ENCODE results near the gene HTR3C. TPM values are rescaled to one million over a fixed set of nuclear protein-coding genes. Genes with fewer than 3 reads are reported as not detected.

Gene HTR3C
- total RNA-seq, 1 donor from 2014 or later = not detected

- H3K27ac Mint-ChIP-seq (ENCODE audit: unreplicated experiment) = peak within 1 kb of the TSS; percentile 44
- TF ChIP-seq CTCF (IDR thresholded peaks at IDR 0.05) = no peak
- peaks cover 9% of the 10 kb centered on the region for H3K27me3 Mint-ChIP-seq (ENCODE audit: unreplicated experiment)
- DNase-seq (ENCODE audit: extremely low spot score, unreplicated experiment) = no peak
- peaks cover 5% of the 10 kb centered on the region for H3K9me3 Mint-ChIP-seq (ENCODE audit: unreplicated experiment)
- H3K4me1 Mint-ChIP-seq (ENCODE audit: unreplicated experiment) = peaks cover 16% of the 10 kb centered on the region
- no peaks in the 10 kb centered on the region for H3K36me3 Mint-ChIP-seq (ENCODE audit: unreplicated experiment)
- no peak within 1 kb of the TSS for H3K4me3 Mint-ChIP-seq (ENCODE audit: unreplicated experiment)
Observed at GRCh38 chr3:184096811-184097383, 44.0 kb downstream of the HTR3C start, which contains the start of gene HTR3E. HTR3E (plus strand) TSS chr3:184097064; CDS start chr3:184097530, 466 bp downstream.

- TF ChIP-seq CTCF (IDR thresholded peaks at IDR 0.05) = no peak
- Mint-ChIP-seq H3K36me3 (ENCODE audit: unreplicated experiment) (no peaks in the 10 kb centered on the region), H3K27me3 (ENCODE audit: unreplicated experiment) (peaks cover 9% of the 10 kb centered on the region), H3K4me1 (ENCODE audit: unreplicated experiment) (peaks cover 16% of the 10 kb centered on the region), H3K27ac (ENCODE audit: unreplicated experiment) (no peak overlapping the region), H3K4me3 (ENCODE audit: unreplicated experiment) (no peak overlapping the region), H3K9me3 (ENCODE audit: unreplicated experiment) (peaks cover 5% of the 10 kb centered on the region)
- DNase-seq (ENCODE audit: extremely low spot score, unreplicated experiment) = no peak
Observed at GRCh38 chr3:184097556-184097955, 44.7 kb downstream of the HTR3C start.

GRCh38 chr3:184099806-184100686 lies 47.2 kb downstream of the HTR3C start:
- no peak for DNase-seq (ENCODE audit: extremely low spot score, unreplicated experiment)
- no peak for TF ChIP-seq CTCF (IDR thresholded peaks at IDR 0.05)
- Mint-ChIP-seq H3K9me3 (ENCODE audit: unreplicated experiment) (no peaks in the 10 kb centered on the region), H3K4me1 (ENCODE audit: unreplicated experiment) (peaks cover 16% of the 10 kb centered on the region), H3K4me3 (ENCODE audit: unreplicated experiment) (no peak overlapping the region), H3K36me3 (ENCODE audit: unreplicated experiment) (no peaks in the 10 kb centered on the region), H3K27me3 (ENCODE audit: unreplicated experiment) (peaks cover 14% of the 10 kb centered on the region), H3K27ac (ENCODE audit: unreplicated experiment) (no peak overlapping the region)

Other genes with a start within 250 kb of the HTR3C start
- gene MAP6D1, start 227.5 kb upstream of the HTR3C start, total RNA-seq = 4.2 and 4.6 TPM in 2 replicates
- gene PARL, start 168.2 kb upstream of the HTR3C start, total RNA-seq = 45.5 and 52.3 TPM in 2 replicates
- gene ABCC5, start 35.2 kb upstream of the HTR3C start, total RNA-seq = 39.0 and 39.9 TPM in 2 replicates
- gene HTR3D, start 21.3 kb upstream of the HTR3C start, total RNA-seq = not detected in 2 replicates
- not detected in 2 replicates for gene HTR3E, start 44.0 kb downstream of the HTR3C start, total RNA-seq
- gene EIF2B5, start 82.3 kb downstream of the HTR3C start, total RNA-seq = 30.3 and 30.4 TPM in 2 replicates
- 110 and 121 TPM in 2 replicates for gene DVL3, start 102.3 kb downstream of the HTR3C start, total RNA-seq
- 398 and 419 TPM in 2 replicates for gene AP2M1, start 121.8 kb downstream of the HTR3C start, total RNA-seq
- 60.5 and 69.5 TPM in 2 replicates for gene ABCF3, start 133.2 kb downstream of the HTR3C start, total RNA-seq
- 0.11 TPM in 1 of 2 replicates, not detected in the other for gene VWA5B2, start 176.5 kb downstream of the HTR3C start, total RNA-seq
- 38.2 and 40.7 TPM in 2 replicates for gene ALG3, start 195.9 kb downstream of the HTR3C start, total RNA-seq
- 3.9 and 4.5 TPM in 2 replicates for gene EEF1AKMT4, start 196.6 kb downstream of the HTR3C start, total RNA-seq
- 1.8 and 2.0 TPM in 2 replicates for gene CAMK2N2, start 208.5 kb downstream of the HTR3C start, total RNA-seq
- not detected in 2 replicates for gene ECE2, start 223.0 kb downstream of the HTR3C start, total RNA-seq
- gene PSMD2, start 246.2 kb downstream of the HTR3C start, total RNA-seq = 222 and 239 TPM in 2 replicates

Measured in osteocyte (in vitro differentiated cells).